Caco-2 (cell line): ENCODE data around the gene NSUN6. TPM values are rescaled to one million over a fixed set of nuclear protein-coding genes. Genes with fewer than 3 reads are reported as not detected.

Source experiments
- BruUV-seq: library from RNA; stranded (reverse); fragments of 400-500 nt; replicated peaks from 2 replicates; lab custom pipeline; 2021; lab: Mats Ljungman, UMichigan
- CTCF ChIA-PET: fragments of 300-600 bp; sonication (Branson Sonifier 250); formaldehyde crosslinking; loops from one replicate; lab custom pipeline; 2022; ENCODE audit warnings: antibody characterized with exemption; lab: Charles Lee
- POLR2A ChIA-PET: fragments of 300-600 bp; sonication (Branson Sonifier 250); formaldehyde crosslinking; loops from one replicate; lab custom pipeline; 2022; ENCODE audit warnings: antibody characterized with exemption; lab: Charles Lee
- DNase-seq, 2 experiments: peaks; one replicate each; pipeline versions ENCODE4 v3.0.0 to v3.0.0-alpha.2; 2020 to 2022
- H3K27me3 ChIP-seq: replicated peaks from 2 replicates; pipeline ENCODE4 v1.6.0; 2011; ENCODE audit warnings: low read length; ENCODE audit not compliant: control insufficient read depth, insufficient read depth
- H3K36me3 ChIP-seq: 2 replicates; pipeline ENCODE4 v1.5.1; 2011; ENCODE audit warnings: low read length; ENCODE audit not compliant: control insufficient read depth, insufficient read depth
- H3K4me1 ChIP-seq: fragments of 250-450 bp; sonication (Bioruptor Pico); 2 replicates; pipeline ENCODE4 v1.5.1; 2020; ENCODE audit warnings: mild to moderate bottlenecking
- H3K4me3 ChIP-seq: 2 replicates; pipeline ENCODE4 v1.5.1; 2011; ENCODE audit warnings: low read depth, mild to moderate bottlenecking, control low read depth, low read length
- H3K9me3 ChIP-seq: fragments of 250-450 bp; sonication (Bioruptor Pico); 2 replicates; pipeline ENCODE4 v1.5.1; 2020; ENCODE audit warnings: mild to moderate bottlenecking, moderate library complexity
- H3K27ac Mint-ChIP-seq: one replicate; pipeline ENCODE4 v1.8.0; 2022; ENCODE audit warnings: mixed read lengths; ENCODE audit not compliant: unreplicated experiment
- H3K27me3 Mint-ChIP-seq: one replicate; pipeline ENCODE4 v1.8.0; 2022; ENCODE audit warnings: mixed read lengths; ENCODE audit not compliant: insufficient read depth, unreplicated experiment
- H3K36me3 Mint-ChIP-seq: one replicate; pipeline ENCODE4 v1.8.0; 2022; ENCODE audit warnings: mild to moderate bottlenecking, mixed read lengths; ENCODE audit not compliant: insufficient read depth, unreplicated experiment
- H3K4me1 Mint-ChIP-seq: one replicate; pipeline ENCODE4 v1.8.0; 2022; ENCODE audit warnings: low read depth, mixed read lengths; ENCODE audit not compliant: unreplicated experiment
- H3K4me3 Mint-ChIP-seq: one replicate; pipeline ENCODE4 v1.8.0; 2022; ENCODE audit warnings: mild to moderate bottlenecking, moderate library complexity, mixed read lengths; ENCODE audit not compliant: unreplicated experiment
- H3K9me3 Mint-ChIP-seq: one replicate; pipeline ENCODE4 v1.8.0; 2022; ENCODE audit warnings: mixed read lengths; ENCODE audit not compliant: unreplicated experiment
- intact Hi-C: fragments of 100-400 bp; cut with micrococcal nuclease; formaldehyde crosslinking; loops from one replicate; pipeline ENCODE4 v1.10.0; 2022; ENCODE audit not compliant: unreplicated experiment
- total RNA-seq: library from RNA; stranded (reverse); gene quantifications from 2 replicates; pipeline ENCODE4 v1.2.3, GENCODE V29; 2022
- TF ChIP-seq, protein P1 (sequence below), 2 experiments: fragments of 200-600 bp in 1 of 2; IDR thresholded peaks; 1 replicate in 1 of 2; 2 replicates in 1 of 2; pipeline versions ENCODE4 v1.5.1 to v1.8.0; 2011 to 2022; ENCODE audit warnings: antibody characterized with exemption in 1 of 2, control low read depth in 1 of 2, inconsistent platforms in 1 of 2, low read depth in 1 of 2, low read length in 1 of 2, mild to moderate bottlenecking in 1 of 2, moderate library complexity in 1 of 2; ENCODE audit not compliant: insufficient read depth in 1 of 2, severe bottlenecking in 1 of 2, unreplicated experiment in 1 of 2

NSUN6 gene
- total RNA-seq, 1 experiment from 2014 or later, result 17.3 TPM

DNA sequence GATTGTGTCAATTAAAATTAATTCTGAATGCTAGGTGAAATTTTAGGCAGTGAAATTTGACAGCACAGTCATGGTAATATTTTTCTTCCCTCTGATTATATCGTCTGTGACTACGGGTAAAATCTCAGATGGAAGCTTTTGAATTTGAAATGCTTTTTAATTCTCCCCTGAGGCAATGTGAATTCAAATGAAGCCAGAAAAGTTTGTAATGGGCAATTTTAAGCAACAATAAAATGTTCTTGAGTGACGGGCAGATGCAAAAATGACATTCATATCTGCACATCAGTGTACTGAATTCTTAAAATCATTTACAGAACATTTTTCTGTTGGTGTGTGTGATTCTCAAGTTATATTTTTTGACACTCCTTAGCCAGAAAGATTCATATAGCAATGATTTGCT, 134.5 kb downstream of the NSUN6 start:
- Mint-ChIP-seq H3K9me3 (no peaks in the 10 kb centered on the region), H3K36me3 (no peaks in the 10 kb centered on the region), H3K4me3 (no peak overlapping the region), H3K4me1 (no peaks in the 10 kb centered on the region), H3K27ac (no peak overlapping the region), H3K27me3 (no peaks in the 10 kb centered on the region)
- no peaks in the 10 kb centered on the region for H3K4me1 ChIP-seq
- intact Hi-C loops, result no loop called here
- POLR2A ChIA-PET, result no interaction called here
- H3K9me3 ChIP-seq, result no peaks in the 10 kb centered on the region
- H3K36me3 ChIP-seq, result no peaks in the 10 kb centered on the region
- H3K27me3 ChIP-seq, result no peaks in the 10 kb centered on the region
- BruUV-seq, result no TSS peak
- no peak for DNase-seq
- CTCF ChIA-PET, result no interaction called here
- TF ChIP-seq, protein P1, sequence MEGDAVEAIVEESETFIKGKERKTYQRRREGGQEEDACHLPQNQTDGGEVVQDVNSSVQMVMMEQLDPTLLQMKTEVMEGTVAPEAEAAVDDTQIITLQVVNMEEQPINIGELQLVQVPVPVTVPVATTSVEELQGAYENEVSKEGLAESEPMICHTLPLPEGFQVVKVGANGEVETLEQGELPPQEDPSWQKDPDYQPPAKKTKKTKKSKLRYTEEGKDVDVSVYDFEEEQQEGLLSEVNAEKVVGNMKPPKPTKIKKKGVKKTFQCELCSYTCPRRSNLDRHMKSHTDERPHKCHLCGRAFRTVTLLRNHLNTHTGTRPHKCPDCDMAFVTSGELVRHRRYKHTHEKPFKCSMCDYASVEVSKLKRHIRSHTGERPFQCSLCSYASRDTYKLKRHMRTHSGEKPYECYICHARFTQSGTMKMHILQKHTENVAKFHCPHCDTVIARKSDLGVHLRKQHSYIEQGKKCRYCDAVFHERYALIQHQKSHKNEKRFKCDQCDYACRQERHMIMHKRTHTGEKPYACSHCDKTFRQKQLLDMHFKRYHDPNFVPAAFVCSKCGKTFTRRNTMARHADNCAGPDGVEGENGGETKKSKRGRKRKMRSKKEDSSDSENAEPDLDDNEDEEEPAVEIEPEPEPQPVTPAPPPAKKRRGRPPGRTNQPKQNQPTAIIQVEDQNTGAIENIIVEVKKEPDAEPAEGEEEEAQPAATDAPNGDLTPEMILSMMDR (IDR thresholded peaks at IDR 0.05; ENCODE audit: insufficient read depth in 1 of 2, low read depth in 1 of 2, low read length in 1 of 2, severe bottlenecking in 1 of 2, unreplicated experiment in 1 of 2), result no peak
- H3K4me3 ChIP-seq, result no peak overlapping the region

DNA sequence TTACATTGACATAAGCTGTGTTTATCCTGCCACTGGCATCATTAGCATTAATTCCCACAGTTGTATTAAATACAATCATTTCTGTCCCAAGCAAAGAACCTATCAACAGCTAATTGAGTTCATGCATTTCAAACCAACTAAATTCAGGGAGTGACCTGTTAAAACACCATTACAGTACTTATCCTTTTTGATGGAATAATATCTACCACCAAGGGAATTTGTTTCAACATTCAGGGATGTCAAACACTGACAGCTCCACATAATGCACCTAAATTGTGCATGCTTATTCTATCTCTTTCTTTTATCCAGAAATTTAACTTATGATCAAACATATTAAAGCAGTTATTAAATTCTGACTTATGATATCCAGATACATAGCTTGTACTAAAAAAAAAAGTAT, 136.8 kb downstream of the NSUN6 start:
- Mint-ChIP-seq H3K4me1 (no peaks in the 10 kb centered on the region), H3K27ac (no peak overlapping the region), H3K9me3 (no peaks in the 10 kb centered on the region), H3K27me3 (no peaks in the 10 kb centered on the region), H3K36me3 (no peaks in the 10 kb centered on the region), H3K4me3 (no peak overlapping the region)
- CTCF ChIA-PET, result no interaction called here
- intact Hi-C loops, result no loop called here
- BruUV-seq, result no TSS peak
- Histone ChIP-seq H3K27me3 (no peaks in the 10 kb centered on the region), H3K9me3 (no peaks in the 10 kb centered on the region), H3K4me1 (no peaks in the 10 kb centered on the region), H3K36me3 (no peaks in the 10 kb centered on the region), H3K4me3 (no peak overlapping the region)
- TF ChIP-seq, protein P1 (IDR thresholded peaks at IDR 0.05; ENCODE audit: insufficient read depth in 1 of 2, low read depth in 1 of 2, low read length in 1 of 2, severe bottlenecking in 1 of 2, unreplicated experiment in 1 of 2), result no peak
- POLR2A ChIA-PET, result interaction anchor here (0.6 kb wide), 1 partner anchor 1150 kb away, joined by 3 read pairs; no protein-coding TSS in a partner anchor
- no peak for DNase-seq

DNA sequence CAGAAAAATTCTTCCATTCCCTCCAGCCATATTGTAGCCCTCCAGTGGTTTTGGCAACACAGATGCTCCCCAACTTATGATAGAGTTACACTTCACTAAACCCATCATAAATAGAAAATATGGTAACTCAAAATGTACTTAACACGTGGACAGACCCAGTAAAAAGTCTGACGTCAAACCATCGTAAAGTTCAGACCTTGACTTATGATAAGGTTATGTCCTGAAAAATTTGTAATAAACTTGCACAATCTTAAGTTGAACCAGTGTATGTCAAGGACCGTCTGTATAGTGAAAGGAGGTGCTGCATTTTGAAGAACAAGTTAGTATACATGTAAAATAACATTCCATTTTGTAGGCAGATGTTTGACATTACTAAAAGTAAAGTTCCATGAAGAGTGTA, 142.8 kb downstream of the NSUN6 start:
- no peak overlapping the region for H3K4me3 ChIP-seq
- Mint-ChIP-seq H3K27me3 (no peaks in the 10 kb centered on the region), H3K4me3 (no peak overlapping the region), H3K27ac (no peak overlapping the region), H3K9me3 (no peaks in the 10 kb centered on the region), H3K4me1 (no peaks in the 10 kb centered on the region), H3K36me3 (no peaks in the 10 kb centered on the region)
- TF ChIP-seq, protein P1 (IDR thresholded peaks at IDR 0.05; ENCODE audit: insufficient read depth in 1 of 2, low read depth in 1 of 2, low read length in 1 of 2, severe bottlenecking in 1 of 2, unreplicated experiment in 1 of 2), result no peak
- no peak for DNase-seq
- ChIA-PET CTCF (no interaction called here), POLR2A (no interaction called here)
- intact Hi-C loops, result no loop called here
- H3K36me3 ChIP-seq, result no peaks in the 10 kb centered on the region
- no peaks in the 10 kb centered on the region for H3K9me3 ChIP-seq
- H3K4me1 ChIP-seq, result no peaks in the 10 kb centered on the region
- H3K27me3 ChIP-seq, result no peaks in the 10 kb centered on the region
- no TSS peak for BruUV-seq
